SHP77 (cell line): ENCODE measurements around the gene CELA3B.
"Not testable (repeated sequence)": the region's sequence is repeated elsewhere in the genome, so short reads cannot be mapped to it uniquely, and the experiment has no call there.

Experiments used
- DNase-seq, 2 experiments: peaks; one replicate each; lab custom pipeline; 2025; lab: John Stamatoyannopoulos, UW

CELA3B gene

GRCh38 chr1:21975296-21975695 lies 1.5 kb upstream of the CELA3B start:
- DNase-seq: not testable (repeated sequence)

DNA sequence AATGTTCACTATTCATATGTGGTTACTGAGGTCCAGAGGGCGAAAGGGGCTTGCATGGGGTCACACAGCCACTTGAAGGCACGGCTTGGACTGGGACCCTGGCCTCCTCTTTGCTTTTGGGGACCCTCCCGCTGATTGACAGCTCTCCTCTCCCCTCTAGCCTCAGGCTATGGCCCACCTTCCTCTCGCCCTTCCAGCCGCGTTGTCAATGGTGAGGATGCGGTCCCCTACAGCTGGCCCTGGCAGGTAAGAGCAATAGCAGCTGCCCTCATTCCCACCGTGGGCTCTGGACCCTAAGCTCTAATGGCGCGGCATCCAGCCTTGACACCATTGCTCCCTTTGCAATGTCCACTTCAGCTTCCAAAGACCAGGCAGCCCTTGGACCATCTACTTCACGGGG lies 1.4 kb downstream of the CELA3B start:
- DNase-seq: not testable (repeated sequence)

- DNase-seq: peak; percentile 35 to 48
Measured at GRCh38 chr1:21980515-21981220, 3.8 kb downstream of the CELA3B start.

DNA sequence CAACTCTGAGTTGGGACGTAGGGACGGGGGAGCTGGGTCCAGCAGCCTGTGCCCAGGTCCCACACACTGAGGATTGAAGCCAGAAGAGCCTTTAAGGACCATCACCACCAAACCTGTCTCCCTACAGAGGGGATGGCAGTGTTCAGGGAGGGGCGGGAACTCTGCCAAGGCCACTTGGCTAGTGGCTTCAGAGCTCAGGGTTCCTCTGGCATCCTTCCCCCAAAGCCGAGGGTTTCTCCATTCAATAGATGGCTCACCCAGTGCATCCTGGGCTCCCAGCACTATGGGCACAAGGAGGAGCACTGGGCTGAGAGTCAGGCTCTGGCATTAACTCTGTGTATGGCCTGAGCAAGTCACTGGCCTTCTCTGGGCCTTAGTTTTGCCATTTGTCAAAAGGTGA lies 4.4 kb downstream of the CELA3B start:
- not testable (repeated sequence) for DNase-seq

DNA sequence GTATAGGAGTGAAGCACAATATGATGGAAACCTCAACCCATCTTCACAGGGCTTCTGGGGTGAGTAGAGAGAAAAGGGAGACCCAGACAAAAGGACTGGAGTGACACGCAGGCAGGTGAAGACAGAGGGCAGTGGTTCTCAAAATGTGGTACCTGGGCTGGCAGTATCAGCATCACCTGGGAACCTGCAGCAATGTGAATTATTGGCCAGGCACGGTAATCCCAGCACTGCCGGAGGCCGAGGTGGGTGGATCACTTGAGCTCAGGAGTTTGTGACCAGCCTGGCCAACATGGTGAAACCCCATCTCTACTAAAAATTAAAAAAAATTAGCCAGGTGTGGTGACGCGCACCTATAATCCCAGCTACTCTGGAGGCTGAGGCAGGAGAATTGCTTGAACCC lies 5.3 kb downstream of the CELA3B start:
- not testable (repeated sequence) for DNase-seq

GRCh38 chr1:21983539-21983938 lies 6.7 kb downstream of the CELA3B start:
- DNase-seq: not testable (repeated sequence)

- DNase-seq: not testable (repeated sequence)
Measured at GRCh38 chr1:21985893-21986292, 9.1 kb downstream of the CELA3B start.

DNA sequence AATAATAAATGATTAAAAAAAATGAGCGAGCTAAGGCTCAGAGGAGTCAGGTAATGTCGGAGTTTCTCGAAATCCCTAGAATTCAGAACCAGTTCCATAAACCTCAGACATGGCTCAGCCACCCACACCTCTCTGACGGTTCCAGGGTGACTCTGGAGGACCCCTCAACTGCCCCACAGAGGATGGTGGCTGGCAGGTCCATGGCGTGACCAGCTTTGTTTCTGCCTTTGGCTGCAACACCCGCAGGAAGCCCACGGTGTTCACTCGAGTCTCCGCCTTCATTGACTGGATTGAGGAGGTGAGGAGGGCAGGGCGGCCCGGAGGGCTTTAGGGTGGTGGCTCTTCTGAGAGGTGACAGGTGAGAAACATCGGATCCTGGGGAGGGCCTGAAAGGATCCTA lies 9.6 kb downstream of the CELA3B start:
- DNase-seq: not testable (repeated sequence)

DNA sequence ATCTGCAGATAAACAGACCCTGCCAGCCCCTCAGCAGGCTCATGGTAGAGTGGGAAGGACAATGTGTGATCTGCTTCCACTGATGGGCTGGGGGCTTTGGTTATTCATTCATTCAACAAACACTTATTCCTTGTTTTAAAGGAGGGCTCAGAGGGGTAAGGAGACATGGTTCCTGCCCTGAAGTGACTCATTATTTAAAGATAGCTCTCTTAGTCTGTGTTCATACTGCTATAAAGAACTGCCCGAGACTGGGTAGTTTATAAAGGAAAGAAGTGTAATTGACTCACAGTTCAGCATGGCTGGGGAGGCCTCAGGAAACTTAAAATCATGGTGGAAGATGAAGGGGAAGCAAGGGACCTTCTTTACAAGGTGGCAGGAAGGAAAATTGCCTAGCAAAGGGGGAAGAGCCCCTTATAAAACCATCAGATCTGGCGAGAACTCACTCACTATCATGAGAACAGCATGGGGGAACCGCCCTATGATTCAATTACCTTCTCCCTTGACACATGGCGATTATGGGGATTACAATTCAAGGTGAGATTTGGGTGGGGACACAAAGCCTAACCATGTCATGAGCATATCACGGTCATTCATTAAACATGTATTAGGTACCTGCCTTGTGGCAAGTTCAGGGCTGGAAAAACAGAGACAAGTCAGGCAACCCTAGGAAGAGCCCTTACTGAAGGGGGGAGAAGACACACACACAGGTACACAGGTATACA lies 13.0 kb downstream of the CELA3B start:
- not testable (repeated sequence) for DNase-seq

DNA sequence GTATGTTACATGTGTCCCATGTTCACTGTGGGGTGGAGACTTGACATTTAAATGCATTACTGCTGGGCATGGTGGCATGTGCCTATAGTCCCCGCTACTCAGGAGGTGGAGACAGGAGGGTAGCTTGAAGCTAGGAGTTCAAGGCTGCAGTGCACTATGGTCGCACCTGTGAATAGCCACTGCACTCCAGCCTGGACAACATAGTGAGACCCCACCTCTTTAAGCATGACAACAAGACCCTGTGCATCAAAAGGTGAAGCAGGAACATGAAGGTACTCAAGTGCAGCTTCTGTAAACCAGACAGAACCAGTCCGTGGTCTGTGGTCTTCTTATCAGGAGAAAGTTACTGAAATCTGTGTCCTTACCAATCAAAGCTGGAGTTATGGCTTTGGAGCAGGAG lies 15.4 kb downstream of the CELA3B start:
- DNase-seq: not testable (repeated sequence)

- not testable (repeated sequence) for DNase-seq
Measured at GRCh38 chr1:21994716-21995115, 17.9 kb downstream of the CELA3B start.

DNA sequence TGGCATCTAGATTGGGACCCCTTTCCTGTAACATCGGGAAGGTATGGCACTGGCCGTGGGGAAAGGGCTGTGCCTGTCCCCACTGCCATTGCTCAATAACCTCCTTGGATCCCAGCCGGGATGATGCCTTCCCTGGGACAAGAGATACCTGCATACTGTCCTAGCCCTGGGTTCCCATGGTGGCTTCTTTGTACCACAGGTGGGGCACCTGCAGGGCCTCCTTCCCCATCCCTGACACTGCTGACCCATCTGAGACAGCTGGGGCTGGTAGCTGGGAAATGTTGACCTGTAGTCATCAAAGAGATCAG lies 19.8 kb downstream of the CELA3B start:
- DNase-seq: not testable (repeated sequence)

DNA sequence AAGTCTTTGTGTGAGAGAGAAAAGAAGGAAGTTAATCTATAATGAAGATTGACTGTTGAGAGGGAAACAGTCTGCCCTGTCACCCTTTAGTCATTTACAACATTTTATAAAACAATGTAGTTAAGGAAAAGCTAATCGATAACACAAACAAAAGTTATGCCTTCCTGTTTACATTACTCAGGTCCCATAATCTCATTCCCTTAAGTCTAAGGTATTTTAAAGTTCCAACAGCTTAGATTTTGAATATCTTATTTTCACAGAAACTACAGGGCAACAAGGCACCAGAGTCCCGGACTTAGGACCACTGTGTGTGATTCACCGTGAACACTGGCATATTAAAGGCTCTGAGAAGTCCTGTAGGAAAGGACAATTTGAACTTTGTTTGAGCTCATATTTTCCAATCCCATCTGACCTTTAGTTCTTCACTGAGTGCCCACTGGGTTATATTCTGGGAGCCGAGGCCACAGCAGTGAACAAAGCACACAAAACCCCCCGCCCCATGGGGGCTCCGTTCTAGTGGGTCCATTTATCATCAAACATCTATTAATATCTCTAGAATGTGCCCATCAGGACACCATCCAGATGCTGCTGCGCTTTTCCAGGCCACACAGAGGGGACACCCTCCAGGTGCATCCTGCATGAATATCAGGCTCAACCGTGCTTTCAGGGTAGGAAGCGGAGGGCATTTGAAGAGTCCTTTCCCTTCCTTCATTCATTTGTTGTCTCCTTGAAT lies 21.2 kb downstream of the CELA3B start:
- not testable (repeated sequence) for DNase-seq

GRCh38 chr1:21998624-21999294 lies 21.9 kb downstream of the CELA3B start:
- not testable (repeated sequence) for DNase-seq

DNA sequence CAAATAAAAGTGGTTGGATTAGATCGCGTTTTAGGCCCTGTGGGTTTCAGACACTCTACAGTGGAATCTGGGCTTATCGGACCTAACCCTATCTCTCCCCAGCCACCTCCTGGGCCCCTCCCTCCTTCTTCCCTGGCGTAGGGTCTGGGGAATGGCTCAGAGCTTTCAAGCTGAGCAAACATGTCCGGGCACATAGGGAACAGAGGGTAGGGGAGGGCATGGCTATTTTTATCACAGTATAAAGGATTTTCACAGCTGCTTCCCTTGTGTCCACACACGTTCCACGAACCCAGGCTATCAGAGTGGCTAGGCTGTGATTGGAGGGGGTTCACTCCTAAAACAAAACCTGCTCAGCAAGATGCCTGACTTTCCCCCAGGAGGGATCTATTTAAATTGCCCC lies 22.8 kb downstream of the CELA3B start:
- DNase-seq: peak; percentile 30 to 57

- no peak for DNase-seq
Measured at GRCh38 chr1:22001409-22001808, 24.6 kb downstream of the CELA3B start, which contains the start of gene CELA3A. Gene CELA3A (plus strand): TSS chr1:22001657. CDS start chr1:22001675, 18 bp downstream.

DNA sequence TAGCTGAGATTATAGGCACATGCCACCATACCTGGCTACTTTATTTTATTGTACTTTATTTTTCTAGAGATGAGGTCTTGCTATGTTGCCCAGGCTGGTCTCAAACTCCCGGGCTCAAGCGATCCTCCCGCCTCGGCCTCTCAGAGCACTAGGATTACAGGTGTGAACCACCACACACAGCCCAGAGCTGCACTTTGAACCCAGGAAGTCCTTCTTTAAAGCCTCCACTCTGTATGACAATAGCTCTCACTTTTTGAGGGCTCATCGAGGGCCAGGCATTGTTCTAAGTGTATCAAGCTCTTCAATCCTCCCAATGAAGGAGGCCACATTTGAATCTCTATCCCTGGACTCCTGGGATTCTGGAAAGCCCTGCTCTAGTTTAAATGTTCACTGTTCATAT lies 25.6 kb downstream of the CELA3B start:
- not testable (repeated sequence) for DNase-seq

GRCh38 chr1:22002875-22003274 lies 26.1 kb downstream of the CELA3B start:
- DNase-seq: not testable (repeated sequence)

GRCh38 chr1:22003959-22004358 lies 27.1 kb downstream of the CELA3B start:
- not testable (repeated sequence) for DNase-seq

GRCh38 chr1:22005261-22006149 lies 28.7 kb downstream of the CELA3B start:
- DNase-seq: peak in 1 of 2 experiments; percentile 9

DNA sequence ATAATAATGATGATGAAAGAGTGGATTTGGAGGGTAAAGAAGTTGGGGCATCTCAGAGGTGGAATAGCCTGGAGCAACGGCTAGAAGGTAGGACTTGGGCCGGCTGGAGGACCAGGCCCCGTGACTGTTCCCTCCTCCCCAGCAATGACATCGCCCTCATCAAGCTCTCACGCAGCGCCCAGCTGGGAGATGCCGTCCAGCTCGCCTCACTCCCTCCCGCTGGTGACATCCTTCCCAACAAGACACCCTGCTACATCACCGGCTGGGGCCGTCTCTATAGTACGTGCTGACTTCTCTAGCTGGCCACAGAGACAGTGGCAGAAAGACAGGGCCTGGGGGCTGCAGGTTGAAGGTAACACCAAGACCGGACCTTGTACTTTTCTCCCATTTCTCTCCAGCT lies 29.9 kb downstream of the CELA3B start:
- DNase-seq: not testable (repeated sequence)
